ENCODE results near the gene NUCB1. TPM values are rescaled to one million over a fixed set of nuclear protein-coding genes. Genes with fewer than 3 reads are reported as not detected.
"Not testable (repeated sequence)": the region's sequence is repeated elsewhere in the genome, so short reads cannot be mapped to it uniquely, and the experiment has no call there.

Gene NUCB1
- total RNA-seq, 1 donor from 2014 or later: 215 TPM

GRCh38 chr19:48883726-48884125 lies 16.4 kb upstream of the NUCB1 start:
- no peaks in the 10 kb centered on the region for H3K4me1 Mint-ChIP-seq (ENCODE audit: low read depth)
- H3K27ac Mint-ChIP-seq (ENCODE audit: unreplicated experiment): no peak overlapping the region
- no peak for DNase-seq (ENCODE audit: low spot score)
- no peaks in the 10 kb centered on the region for H3K27me3 Mint-ChIP-seq (ENCODE audit: low read depth)
- H3K9me3 Mint-ChIP-seq (ENCODE audit: low read depth): no peaks in the 10 kb centered on the region
- H3K36me3 Mint-ChIP-seq (ENCODE audit: low read depth): no peaks in the 10 kb centered on the region
- H3K4me3 Mint-ChIP-seq (ENCODE audit: unreplicated experiment): no peak overlapping the region
- TF ChIP-seq, protein P1, sequence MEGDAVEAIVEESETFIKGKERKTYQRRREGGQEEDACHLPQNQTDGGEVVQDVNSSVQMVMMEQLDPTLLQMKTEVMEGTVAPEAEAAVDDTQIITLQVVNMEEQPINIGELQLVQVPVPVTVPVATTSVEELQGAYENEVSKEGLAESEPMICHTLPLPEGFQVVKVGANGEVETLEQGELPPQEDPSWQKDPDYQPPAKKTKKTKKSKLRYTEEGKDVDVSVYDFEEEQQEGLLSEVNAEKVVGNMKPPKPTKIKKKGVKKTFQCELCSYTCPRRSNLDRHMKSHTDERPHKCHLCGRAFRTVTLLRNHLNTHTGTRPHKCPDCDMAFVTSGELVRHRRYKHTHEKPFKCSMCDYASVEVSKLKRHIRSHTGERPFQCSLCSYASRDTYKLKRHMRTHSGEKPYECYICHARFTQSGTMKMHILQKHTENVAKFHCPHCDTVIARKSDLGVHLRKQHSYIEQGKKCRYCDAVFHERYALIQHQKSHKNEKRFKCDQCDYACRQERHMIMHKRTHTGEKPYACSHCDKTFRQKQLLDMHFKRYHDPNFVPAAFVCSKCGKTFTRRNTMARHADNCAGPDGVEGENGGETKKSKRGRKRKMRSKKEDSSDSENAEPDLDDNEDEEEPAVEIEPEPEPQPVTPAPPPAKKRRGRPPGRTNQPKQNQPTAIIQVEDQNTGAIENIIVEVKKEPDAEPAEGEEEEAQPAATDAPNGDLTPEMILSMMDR (IDR thresholded peaks at IDR 0.05): no peak

GRCh38 chr19:48887861-48888612 lies 12.1 kb upstream of the NUCB1 start:
- Mint-ChIP-seq H3K27me3 (ENCODE audit: low read depth) (no peaks in the 10 kb centered on the region), H3K4me1 (ENCODE audit: low read depth) (no peaks in the 10 kb centered on the region), H3K36me3 (ENCODE audit: low read depth) (no peaks in the 10 kb centered on the region)

GRCh38 chr19:48889496-48889895 lies 10.6 kb upstream of the NUCB1 start:
- not testable (repeated sequence) for H3K4me3 Mint-ChIP-seq (ENCODE audit: unreplicated experiment); H3K27me3 Mint-ChIP-seq (ENCODE audit: low read depth); DNase-seq (ENCODE audit: low spot score); H3K36me3 Mint-ChIP-seq (ENCODE audit: low read depth); H3K27ac Mint-ChIP-seq (ENCODE audit: unreplicated experiment); H3K9me3 Mint-ChIP-seq (ENCODE audit: low read depth); H3K4me1 Mint-ChIP-seq (ENCODE audit: low read depth)

More at GRCh38 chr19:48887861-48888612, 12.1 kb upstream of the NUCB1 start:
- H3K4me3 Mint-ChIP-seq (ENCODE audit: unreplicated experiment): no peak overlapping the region
- no peaks in the 10 kb centered on the region for H3K9me3 Mint-ChIP-seq (ENCODE audit: low read depth)
- no peak for DNase-seq (ENCODE audit: low spot score)
- H3K27ac Mint-ChIP-seq (ENCODE audit: unreplicated experiment): no peak overlapping the region
- TF ChIP-seq, protein P1 (IDR thresholded peaks at IDR 0.05): no peak

DNA sequence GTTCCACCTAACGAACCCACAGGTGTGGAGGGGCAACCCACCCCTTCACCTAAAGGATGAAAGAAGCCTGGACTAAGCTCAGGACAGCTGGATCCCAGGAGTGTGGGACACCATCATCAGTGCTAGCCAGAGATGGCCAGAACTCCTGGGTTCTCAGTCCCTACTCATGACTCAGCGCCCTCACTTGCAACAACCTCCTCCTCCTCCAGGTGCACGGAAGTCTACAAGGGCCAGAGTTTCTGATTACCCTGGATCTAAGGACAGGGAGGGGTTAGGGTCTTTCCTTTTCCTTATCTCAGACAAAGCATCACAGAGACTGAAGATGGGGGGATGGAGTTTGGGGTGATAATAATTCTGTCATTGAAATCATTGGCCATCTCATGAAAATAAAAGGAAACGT lies 9.6 kb upstream of the NUCB1 start:
- TF ChIP-seq, protein P1 (IDR thresholded peaks at IDR 0.05): no peak
- Mint-ChIP-seq H3K4me1 (ENCODE audit: low read depth) (no peaks in the 10 kb centered on the region), H3K36me3 (ENCODE audit: low read depth) (no peaks in the 10 kb centered on the region), H3K9me3 (ENCODE audit: low read depth) (no peaks in the 10 kb centered on the region), H3K27me3 (ENCODE audit: low read depth) (no peaks in the 10 kb centered on the region), H3K27ac (ENCODE audit: unreplicated experiment) (no peak overlapping the region), H3K4me3 (ENCODE audit: unreplicated experiment) (no peak overlapping the region)
- DNase-seq (ENCODE audit: low spot score): no peak

DNA sequence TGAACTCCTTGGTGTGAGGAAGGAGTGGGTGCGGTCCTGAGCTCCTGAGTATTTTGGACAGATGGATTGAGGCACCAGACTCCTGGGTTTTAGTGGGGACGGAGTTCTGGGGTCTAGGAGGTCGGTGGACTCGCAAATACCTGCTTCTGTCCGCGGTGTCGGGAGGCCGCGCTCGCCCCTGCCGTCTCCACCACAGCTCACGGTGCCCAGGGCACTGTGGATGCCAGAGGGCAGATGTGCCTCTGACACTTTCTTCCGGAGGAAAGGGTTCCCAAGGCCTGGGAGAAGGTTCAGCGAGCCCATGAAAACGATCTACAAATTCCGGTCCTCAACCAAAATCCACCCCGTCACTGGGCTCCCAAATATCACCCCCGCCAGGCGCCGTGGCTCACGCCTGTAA lies 4.9 kb upstream of the NUCB1 start:
- H3K9me3 Mint-ChIP-seq (ENCODE audit: low read depth): no peaks in the 10 kb centered on the region
- H3K4me3 Mint-ChIP-seq (ENCODE audit: unreplicated experiment): no peak overlapping the region
- TF ChIP-seq, protein P1 (IDR thresholded peaks at IDR 0.05): no peak
- no peak overlapping the region for H3K27ac Mint-ChIP-seq (ENCODE audit: unreplicated experiment)
- peaks cover 8% of the 10 kb centered on the region for H3K4me1 Mint-ChIP-seq (ENCODE audit: low read depth)
- H3K36me3 Mint-ChIP-seq (ENCODE audit: low read depth): no peaks in the 10 kb centered on the region
- H3K27me3 Mint-ChIP-seq (ENCODE audit: low read depth): no peaks in the 10 kb centered on the region
- no peak for DNase-seq (ENCODE audit: low spot score)

- Mint-ChIP-seq H3K4me3 (ENCODE audit: unreplicated experiment) (no peak overlapping the region), H3K27me3 (ENCODE audit: low read depth) (no peaks in the 10 kb centered on the region), H3K36me3 (ENCODE audit: low read depth) (no peaks in the 10 kb centered on the region), H3K27ac (ENCODE audit: unreplicated experiment) (no peak overlapping the region), H3K4me1 (ENCODE audit: low read depth) (peaks cover 16% of the 10 kb centered on the region), H3K9me3 (ENCODE audit: low read depth) (no peaks in the 10 kb centered on the region)
- DNase-seq (ENCODE audit: low spot score): no peak
- TF ChIP-seq, protein P1 (IDR thresholded peaks at IDR 0.05): no peak
Measured at GRCh38 chr19:48896191-48896720, 3.9 kb upstream of the NUCB1 start.
